ENCODE data around the gene P2RY8. TPM values are rescaled to one million over a fixed set of nuclear protein-coding genes. Genes with fewer than 3 reads are reported as not detected.
A peak's percentile ranks its signal among the peaks of the same experiment; 100 is the strongest.
"Not testable (repeated sequence)": the region's sequence is repeated elsewhere in the genome, so short reads cannot be mapped to it uniquely, and the experiment has no call there.

P2RY8 gene
- total RNA-seq, 1 donor from 2014 or later, result 1.6 TPM

DNA sequence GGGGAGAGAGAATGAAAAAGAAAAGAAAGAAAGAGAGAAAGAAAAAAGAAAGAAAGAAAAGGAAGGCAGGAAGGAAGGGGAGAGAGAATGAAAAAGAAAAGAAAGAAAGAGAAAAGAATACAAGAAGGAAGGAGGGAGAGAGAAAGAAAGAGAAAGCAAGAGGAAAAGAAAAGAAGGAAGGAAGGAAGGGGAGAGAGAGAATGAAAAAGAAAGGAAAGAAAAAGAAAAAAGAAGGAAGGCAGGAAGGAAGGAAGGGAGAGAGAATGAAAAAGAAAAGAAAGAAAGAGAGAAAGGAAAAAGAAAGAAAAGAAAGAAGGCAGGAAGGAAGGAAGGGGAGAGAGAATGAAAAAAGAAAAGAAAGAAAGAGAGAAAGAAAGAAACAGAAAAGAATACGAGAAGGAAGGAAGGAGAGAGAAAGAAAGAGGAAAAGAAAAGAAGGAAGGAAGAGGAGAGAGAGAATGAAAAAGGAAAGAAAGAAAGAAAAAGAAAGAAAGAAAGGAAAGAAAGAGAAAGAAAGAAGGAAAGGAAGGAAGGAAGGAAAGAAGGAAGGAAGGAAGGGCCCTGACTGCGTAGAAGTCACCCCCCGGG is 15.1 kb upstream of the P2RY8 start:
- DNase-seq, result no peak
- no peak for ATAC-seq (ENCODE audit: poor library complexity)
- intact Hi-C loops (cut with DNase I), result no loop called here

GRCh38 chrX:1546691-1547251 is 9.8 kb upstream of the P2RY8 start:
- ATAC-seq (ENCODE audit: poor library complexity) (no peak), DNase-seq (no peak)
- intact Hi-C loops (cut with DNase I), result no loop called here

DNA sequence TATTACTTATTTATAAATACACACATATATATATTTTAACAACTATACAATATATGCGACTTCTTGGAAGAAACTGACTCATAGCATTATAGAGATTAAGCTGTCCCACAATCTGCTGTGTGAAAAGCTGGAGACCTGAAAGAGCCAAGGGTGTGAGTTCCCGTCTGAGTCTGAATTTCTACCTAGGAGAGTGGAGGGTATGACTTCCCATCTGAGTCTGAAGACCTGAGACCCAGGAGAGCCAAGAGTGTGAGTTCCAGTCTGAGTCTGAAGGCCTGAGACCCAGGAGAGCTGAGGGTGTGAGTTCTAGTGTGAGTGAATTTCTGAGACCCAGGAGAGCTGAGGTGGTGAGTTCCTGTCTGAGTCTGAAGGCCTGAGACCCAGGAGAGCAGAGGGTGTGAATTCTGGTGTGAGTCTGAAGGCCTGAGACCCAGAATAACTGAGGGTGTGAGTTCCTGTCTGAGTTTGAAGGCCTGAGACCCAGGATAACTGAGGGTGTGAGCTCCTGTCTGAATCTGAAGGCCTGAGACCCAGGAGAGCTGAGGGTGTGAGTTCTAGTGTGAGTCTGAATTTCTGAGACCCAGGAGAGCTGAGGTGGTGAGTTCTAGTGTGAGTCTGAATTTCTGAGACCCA is 8.9 kb upstream of the P2RY8 start:
- intact Hi-C loops (cut with DNase I), result no loop called here
- ATAC-seq (ENCODE audit: poor library complexity), result no peak

DNA sequence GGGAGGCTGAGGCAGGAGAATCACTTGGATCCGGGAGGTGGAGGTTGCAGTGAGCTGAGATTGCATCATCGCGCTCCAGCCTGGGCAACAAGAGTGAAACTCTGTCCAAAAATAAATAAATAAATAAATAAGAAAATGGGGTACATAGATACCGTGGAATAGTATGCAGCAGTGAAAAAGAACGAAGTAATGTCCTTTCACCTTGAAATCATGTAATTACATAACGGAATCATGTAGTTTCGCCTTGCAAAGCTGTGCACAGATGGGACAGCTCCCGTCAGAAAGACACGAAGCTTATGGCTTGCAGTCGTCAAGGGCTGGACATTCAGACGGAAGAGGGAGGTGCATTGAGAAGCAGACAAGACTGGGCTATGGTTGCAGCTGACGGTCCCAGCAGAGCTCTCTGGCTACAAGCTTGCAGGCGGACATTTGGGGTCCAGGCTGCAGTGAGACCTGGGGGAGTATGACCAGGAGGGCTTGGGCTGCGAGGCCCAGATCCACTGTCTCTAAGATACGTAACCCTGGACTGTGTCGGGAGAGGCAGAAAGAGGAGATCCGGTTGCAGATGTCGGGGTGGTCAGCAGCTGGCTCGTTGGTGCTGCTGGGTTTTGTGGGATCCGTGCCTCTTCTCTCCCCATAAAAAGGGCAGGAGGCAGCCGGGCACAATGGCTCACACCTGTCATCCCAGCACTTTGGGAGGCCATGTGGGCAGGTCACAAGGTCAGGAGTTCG is 6.2 kb upstream of the P2RY8 start:
- ATAC-seq (ENCODE audit: poor library complexity), result no peak
- intact Hi-C loops (cut with DNase I), result no loop called here
- no peak for DNase-seq

More for the DNA sequence above, 8.9 kb upstream of the P2RY8 start:
- DNase-seq, result no peak

GRCh38 chrX:1539146-1539545 is 2.2 kb upstream of the P2RY8 start:
- intact Hi-C loops (cut with DNase I); DNase-seq; ATAC-seq (ENCODE audit: poor library complexity): not testable (repeated sequence)

- DNase-seq; ATAC-seq (ENCODE audit: poor library complexity); intact Hi-C loops (cut with DNase I): not testable (repeated sequence)
These were observed 718 bp upstream of the P2RY8 start for GRCh38 chrX:1537716-1538090.

GRCh38 chrX:1536712-1537030 is 314 bp downstream of the P2RY8 start:
- intact Hi-C loops (cut with DNase I), result no loop called here
- DNase-seq (no peak), ATAC-seq (ENCODE audit: poor library complexity) (no peak)

GRCh38 chrX:1535241-1536041 is 1.5 kb downstream of the P2RY8 start:
- ATAC-seq (ENCODE audit: poor library complexity) (peak; percentile 63), DNase-seq (no peak)
- intact Hi-C loops (cut with DNase I), result no loop called here

DNA sequence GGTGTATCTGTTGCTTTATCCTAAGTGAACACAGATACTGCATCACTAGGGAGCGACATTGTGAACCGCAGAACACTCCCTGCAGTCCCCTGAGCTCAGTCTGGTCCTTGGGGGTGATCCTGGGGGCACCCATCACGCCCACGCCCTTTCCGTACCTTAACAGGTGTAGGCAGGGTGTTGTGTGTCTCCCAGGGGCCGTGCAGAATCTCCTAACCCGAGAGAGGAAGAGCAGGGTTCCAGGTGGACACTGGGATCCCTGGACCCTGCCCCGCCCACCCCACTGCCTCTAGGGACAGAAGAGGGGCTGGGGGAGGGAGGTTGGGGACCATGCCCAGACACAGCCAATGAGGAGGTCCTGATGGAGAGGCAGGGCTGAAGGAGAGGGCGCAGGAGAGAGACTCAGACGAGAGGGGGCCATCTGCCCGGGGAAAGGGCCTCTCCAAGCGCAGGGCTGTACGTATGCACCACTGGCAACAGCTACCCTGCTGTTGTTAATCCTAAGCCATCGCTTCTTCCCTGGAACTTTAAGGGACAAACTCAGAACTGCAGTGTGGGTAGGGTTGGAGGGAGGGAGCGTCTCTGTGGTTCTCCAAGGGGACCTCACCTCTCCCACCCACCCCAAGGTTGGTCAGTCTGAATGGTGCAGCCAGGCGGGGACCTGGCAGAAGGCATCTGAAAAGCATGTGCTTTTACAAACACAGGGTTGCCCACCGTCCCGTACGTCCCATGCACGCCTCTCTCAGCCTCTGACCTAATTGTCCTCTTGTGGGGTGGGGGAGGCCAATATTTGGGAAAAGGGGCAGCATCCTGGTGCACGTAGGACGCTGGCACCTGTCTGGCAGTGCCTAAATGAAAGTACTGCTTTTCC is 2.5 kb downstream of the P2RY8 start:
- no peak for DNase-seq
- intact Hi-C loops (cut with DNase I), result no loop called here
- ATAC-seq (ENCODE audit: poor library complexity), result no peak

DNA sequence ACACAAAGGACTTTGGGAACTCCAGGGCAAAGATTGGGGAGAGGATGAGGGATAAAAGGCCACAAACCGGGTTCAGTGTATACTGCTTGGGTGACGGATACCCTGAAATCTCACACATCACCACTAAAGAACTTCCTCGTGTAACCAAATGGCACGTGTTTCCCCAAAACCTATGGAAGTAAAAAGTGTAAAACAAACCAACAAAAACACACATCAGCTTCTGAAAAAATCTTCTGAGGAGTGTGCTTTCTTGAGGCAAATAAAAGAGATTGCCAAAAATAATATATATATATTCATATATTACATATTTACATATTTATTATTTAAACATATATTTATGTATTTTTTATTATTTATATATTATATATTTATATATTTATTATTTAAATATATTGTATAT is 3.9 kb downstream of the P2RY8 start:
- no peak for DNase-seq
- no peak for ATAC-seq (ENCODE audit: poor library complexity)
- intact Hi-C loops (cut with DNase I), result no loop called here

DNA sequence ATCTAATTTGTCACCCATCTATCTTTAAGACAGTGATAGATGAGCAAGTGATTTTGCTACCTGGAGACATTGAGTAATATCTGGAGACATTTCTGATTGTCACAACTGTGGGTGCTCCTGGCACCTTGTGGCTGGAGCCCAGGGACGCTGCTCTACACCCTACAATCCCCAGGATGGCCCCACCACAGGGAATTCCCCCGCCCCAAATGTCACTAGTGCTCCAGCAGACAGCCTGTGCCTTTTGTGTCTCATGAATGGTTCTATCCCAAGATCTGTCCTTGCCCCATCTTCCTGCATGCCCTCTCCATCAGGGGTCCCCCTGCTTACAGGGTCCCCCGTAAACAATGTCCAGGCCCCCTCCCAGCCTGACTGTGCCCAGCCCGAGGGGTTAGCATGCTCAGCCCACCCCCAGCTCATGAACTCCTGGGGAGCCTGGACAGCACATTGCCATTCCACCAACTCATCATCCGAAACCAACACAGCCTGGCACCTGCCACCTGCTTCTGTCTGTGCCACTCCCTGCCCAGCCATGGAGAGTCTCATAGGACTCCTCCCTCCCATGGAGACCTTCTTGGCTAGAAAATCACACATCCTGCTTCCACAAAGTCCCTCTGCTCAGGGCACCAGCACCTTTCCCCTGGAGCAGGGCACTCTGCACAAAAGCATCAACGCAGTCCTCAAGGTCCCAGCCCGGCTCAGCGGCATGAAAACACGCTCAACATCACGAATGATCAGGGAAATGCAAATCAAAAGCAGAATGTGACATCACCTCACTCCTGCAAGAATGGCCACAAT is 5.7 kb downstream of the P2RY8 start:
- intact Hi-C loops (cut with DNase I), result no loop called here
- no peak for DNase-seq

DNA sequence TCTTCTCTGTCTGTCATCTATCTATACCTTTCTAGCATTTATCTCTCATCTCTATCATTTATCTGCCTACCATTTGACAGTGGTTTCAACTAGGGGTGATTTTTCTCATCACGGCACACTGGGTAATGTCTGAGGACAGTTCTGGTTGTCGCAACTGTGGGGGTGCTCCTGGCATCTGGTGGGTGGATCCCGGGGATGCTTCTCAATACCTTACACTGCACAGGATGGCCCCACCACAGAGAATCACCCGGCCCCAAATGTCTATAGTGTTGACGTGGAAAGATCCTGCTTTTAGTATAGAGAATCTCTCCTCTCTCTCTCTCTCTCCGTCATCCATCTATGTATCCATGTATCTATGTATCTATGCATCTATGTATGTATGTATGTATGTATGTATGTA is 7.2 kb downstream of the P2RY8 start:
- intact Hi-C loops (cut with DNase I), result no loop called here
- DNase-seq (no peak), ATAC-seq (ENCODE audit: poor library complexity) (no peak)

More for the DNA sequence above, 5.7 kb downstream of the P2RY8 start:
- no peak for ATAC-seq (ENCODE audit: poor library complexity)

- ATAC-seq (ENCODE audit: poor library complexity) (no peak), DNase-seq (no peak)
- intact Hi-C loops (cut with DNase I), result no loop called here
These were observed 7.7 kb downstream of the P2RY8 start for GRCh38 chrX:1529328-1529727.

DNA sequence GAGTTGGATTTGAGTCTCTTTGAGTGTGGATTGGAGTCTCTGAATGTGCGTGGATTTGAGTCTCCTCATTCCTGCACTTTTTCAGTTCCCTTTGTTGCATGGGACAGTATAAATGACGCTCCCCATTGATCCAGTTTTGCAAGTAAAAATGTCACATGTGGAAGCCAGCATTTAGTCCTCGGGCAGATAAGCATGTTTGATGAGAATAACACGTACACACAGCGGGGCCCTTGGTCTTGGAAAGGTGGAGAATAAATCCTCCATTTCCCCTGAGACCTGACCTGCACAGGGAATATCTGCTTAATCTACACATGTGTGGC is 8.1 kb downstream of the P2RY8 start:
- DNase-seq (no peak), ATAC-seq (ENCODE audit: poor library complexity) (no peak)
- intact Hi-C loops (cut with DNase I), result no loop called here

- no peak for ATAC-seq (ENCODE audit: poor library complexity)
- DNase-seq, result no peak
- intact Hi-C loops (cut with DNase I), result no loop called here
These were observed 8.7 kb downstream of the P2RY8 start for GRCh38 chrX:1528186-1528883.

DNA sequence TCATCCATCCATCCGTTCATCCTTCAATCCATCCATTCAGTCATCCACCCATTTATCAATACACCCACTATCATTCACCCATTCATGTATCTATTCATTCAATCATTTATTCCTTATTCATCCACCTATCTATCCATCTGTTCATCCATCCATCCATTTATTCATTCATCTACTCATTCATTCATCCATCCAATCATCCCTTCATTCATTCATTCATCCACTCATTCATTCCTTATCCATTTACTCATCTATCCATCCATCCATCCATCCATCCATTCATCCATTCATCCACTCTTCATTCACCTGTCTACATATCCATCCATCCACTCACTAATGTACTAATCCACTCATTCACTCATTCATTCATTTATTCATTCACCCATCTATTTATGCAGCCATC is 9.5 kb downstream of the P2RY8 start:
- intact Hi-C loops (cut with DNase I), result no loop called here
- no peak for DNase-seq
- ATAC-seq (ENCODE audit: poor library complexity), result no peak

GRCh38 chrX:1526565-1526964 is 10.4 kb downstream of the P2RY8 start:
- intact Hi-C loops (cut with DNase I), result no loop called here
- DNase-seq (no peak), ATAC-seq (ENCODE audit: poor library complexity) (no peak)

Measured in Right ventricle myocardium superior (tissue), 1 donor.